GM12878 (cell line): Measurements from ENCODE around the gene GRIK2. TPM values are rescaled to one million over a fixed set of nuclear protein-coding genes. Genes with fewer than 3 reads are reported as not detected.

Source experiments
- ATAC-seq: fragments of 200-7000 bp; cut with Tn5 transposase; 3 replicates; pipeline ENCODE4 v1.9.1; 2020; ENCODE audit warnings: mild to moderate bottlenecking, moderate library complexity
- BruUV-seq: library from RNA; stranded (reverse); fragments of 400-500 nt; replicated peaks from 2 replicates; lab custom pipeline; 2021; lab: Mats Ljungman, UMichigan
- CTCF ChIA-PET: fragments of 300-600 bp; sonication (Branson Sonifier 250); formaldehyde crosslinking; extraction: SDS; loops from one replicate; lab custom pipeline; 2021; ENCODE audit warnings: inconsistent platforms; lab: Yijun Ruan, JAX
- POLR2A ChIA-PET: fragments of 350-600 bp; formaldehyde crosslinking; extraction: SDS; loops from one replicate; lab custom pipeline; 2021; ENCODE audit warnings: inconsistent platforms; lab: Charles Lee
- RAD21 ChIA-PET: fragments of 300-600 bp; sonication (Branson Sonifier 250); formaldehyde crosslinking; loops from one replicate; lab custom pipeline; 2023; ENCODE audit warnings: antibody characterized with exemption; ENCODE audit not compliant: unreplicated experiment; lab: Charles Lee
- SMC1A ChIA-PET: fragments of 300-600 bp; sonication (Branson Sonifier 250); formaldehyde crosslinking; loops from one replicate; lab custom pipeline; 2023; ENCODE audit not compliant: unreplicated experiment, uncharacterized antibody; lab: Charles Lee
- DNase-seq: peaks from one replicate; pipeline ENCODE4 v3.0.0-alpha.2; 2011; ENCODE audit warnings: low read depth, low spot score
- FAIRE-seq: peaks from 3 replicates; lab custom pipeline; 2011; peaks lifted over from hg19 to GRCh38; lab: Jason Lieb, UNC
- H2AFZ ChIP-seq: 2 replicates; pipeline ENCODE4 v1.6.0; 2011; ENCODE audit warnings: low read depth, low read length, control low read depth; ENCODE audit not compliant: control insufficient read depth
- H3K27ac ChIP-seq: 2 replicates; pipeline ENCODE4 v1.5.1; 2011; ENCODE audit warnings: control low read depth; ENCODE audit not compliant: control insufficient read depth, insufficient read depth
- H3K27me3 ChIP-seq, 2 experiments: replicated peaks in 1 of 2; 2 replicates each; pipeline versions ENCODE4 v1.6.0 to v1.6.1; 2011; ENCODE audit warnings: low read length in 1 of 2; ENCODE audit not compliant: control insufficient read depth in 2 of 2, insufficient read depth in 2 of 2
- H3K36me3 ChIP-seq, 2 experiments: 2 replicates each; pipeline ENCODE4 v1.5.1; 2011; ENCODE audit warnings: low read length in 1 of 2; ENCODE audit not compliant: control insufficient read depth in 2 of 2, insufficient read depth in 2 of 2
- H3K4me1 ChIP-seq: 2 replicates; pipeline ENCODE4 v1.6.1; 2011; ENCODE audit warnings: mild to moderate bottlenecking, low read length, moderate library complexity, mixed read lengths; ENCODE audit not compliant: control insufficient read depth, insufficient read depth
- H3K4me2 ChIP-seq: 2 replicates; pipeline ENCODE4 v1.6.0; 2011; ENCODE audit warnings: control low read depth; ENCODE audit not compliant: control insufficient read depth, insufficient read depth
- H3K4me3 ChIP-seq: fragments of 200-600 bp; sonication (generic); 2 replicates; pipeline ENCODE4 v1.5.1; 2016
- H3K79me2 ChIP-seq: 2 replicates; pipeline ENCODE4 v1.6.0; 2011; ENCODE audit warnings: low read length; ENCODE audit not compliant: control insufficient read depth, insufficient read depth
- H3K9ac ChIP-seq: 2 replicates; pipeline ENCODE4 v1.8.0; 2011; ENCODE audit warnings: low read length, control low read depth, mixed read lengths; ENCODE audit not compliant: control insufficient read depth, insufficient read depth
- H3K9me3 ChIP-seq: replicated peaks from 3 replicates; pipeline ENCODE4 v1.5.1; 2011; ENCODE audit warnings: mild to moderate bottlenecking, low read length; ENCODE audit not compliant: control insufficient read depth, insufficient read depth
- H4K20me1 ChIP-seq: 2 replicates; pipeline ENCODE4 v1.6.0; 2011; ENCODE audit not compliant: control insufficient read depth, insufficient read depth
- BCL11A ChIP-seq: IDR thresholded peaks from 2 replicates; pipeline ENCODE4 v1.6.1; 2011; ENCODE audit warnings: low read depth, low read length
- CHD2 ChIP-seq: IDR thresholded peaks from 2 replicates; pipeline ENCODE4 v1.6.1; 2011; ENCODE audit warnings: low read depth, low read length, improper control_type of control experiment, borderline replicate concordance
- ESRRA ChIP-seq: IDR thresholded peaks from 2 replicates; pipeline ENCODE4 v1.6.1; 2012; ENCODE audit warnings: mild to moderate bottlenecking, low read length, improper control_type of control experiment
- FOXM1 ChIP-seq: IDR thresholded peaks from 2 replicates; pipeline ENCODE4 v1.6.1; 2012; ENCODE audit warnings: low read depth, mild to moderate bottlenecking, inconsistent platforms, low read length, moderate library complexity
- JUND ChIP-seq: IDR thresholded peaks from 2 replicates; pipeline ENCODE4 v1.6.1; 2012; ENCODE audit warnings: low read depth, mild to moderate bottlenecking, low read length, improper control_type of control experiment, moderate library complexity
- KDM1A ChIP-seq: fragments of 200-600 bp; sonication (generic); IDR thresholded peaks from 2 replicates; pipeline ENCODE4 v1.6.1; 2016; ENCODE audit warnings: borderline replicate concordance
- KLF5 ChIP-seq: fragments of 450-650 bp; IDR thresholded peaks from 2 replicates; pipeline ENCODE4 v1.6.1; 2014; ENCODE audit warnings: mild to moderate bottlenecking; ENCODE audit not compliant: partially characterized antibody
- MXI1 ChIP-seq: fragments of 150-350 bp; IDR thresholded peaks from 2 replicates; pipeline ENCODE4 v1.6.1; 2011; ENCODE audit warnings: low read depth, mild to moderate bottlenecking, inconsistent platforms, low read length, improper control_type of control experiment
- NR2C2 ChIP-seq: IDR thresholded peaks from 2 replicates; pipeline ENCODE4 v1.6.1; 2011; ENCODE audit warnings: borderline replicate concordance, low read depth; ENCODE audit not compliant: control insufficient read depth, insufficient read length
- RCOR1 ChIP-seq: conservative IDR thresholded peaks from 2 replicates; pipeline ENCODE4 v1.6.1; 2012; ENCODE audit warnings: low read depth, low read length, improper control_type of control experiment
- SMARCA5 ChIP-seq: fragments of 450-650 bp; IDR thresholded peaks from 2 replicates; pipeline ENCODE4 v1.6.1; 2017; ENCODE audit warnings: mild to moderate bottlenecking
- STAT1 ChIP-seq: fragments of 450-650 bp; conservative IDR thresholded peaks from 2 replicates; pipeline ENCODE4 v1.6.1; 2014; ENCODE audit warnings: antibody characterized with exemption, mild to moderate bottlenecking
- TCF3 ChIP-seq: IDR thresholded peaks from 2 replicates; pipeline ENCODE4 v1.6.1; 2012; ENCODE audit warnings: low read depth, mild to moderate bottlenecking, low read length, borderline replicate concordance; ENCODE audit not compliant: insufficient read depth
- ZBTB40 ChIP-seq: fragments of 450-650 bp; IDR thresholded peaks from 2 replicates; pipeline ENCODE4 v1.6.1; 2016; ENCODE audit warnings: mild to moderate bottlenecking, moderate library complexity, borderline replicate concordance
- ZNF592 ChIP-seq: fragments of 450-650 bp; IDR thresholded peaks from 2 replicates; pipeline ENCODE4 v1.6.1; 2017; ENCODE audit warnings: mild to moderate bottlenecking, moderate library complexity
- WGBS: methylation state at CpG from one replicate; pipeline ENCODE4 v1.1.6; 2016; ENCODE audit warnings: low lambda C conversion rate; ENCODE audit not compliant: insufficient replicate concordance, insufficient coverage; ENCODE audit errors: missing lambda C conversion rate; 5-methylcytosine and 5-hydroxymethylcytosine counted together
- in situ Hi-C: fragments of 300-500 bp; cut with MboI; formaldehyde crosslinking; loops from 9 replicates; pipeline ENCODE4 v1.14.3; 2018; ENCODE audit warnings: mixed read lengths
- intact Hi-C: fragments of 100-400 bp; cut with micrococcal nuclease; formaldehyde crosslinking; loops from one replicate; pipeline ENCODE4 v1.14.2; 2022; ENCODE audit not compliant: unreplicated experiment
- polyA plus RNA-seq, 11 experiments: library from polyadenylated mRNA; depleted of rRNA in 4 of 11; unstranded in 6 of 11; stranded (reverse) in 5 of 11; fragments of >200 nt; fragmentation: Nextera tagmentation in 4 of 11; fragmentation: Illumina TruSeq in 1 of 11; extraction: Ambion mirVana in 4 of 11; extraction: Trizol in 1 of 11; gene quantifications; 1 replicate in 1 of 11; 2 replicates in 10 of 11; pipeline versions ENCODE4 v1.2.1 to v1.2.3, GENCODE V29; 2011 to 2016; ENCODE audit warnings: inconsistent platforms in 2 of 11, missing spikeins in 2 of 11, low read depth in 1 of 11
- total RNA-seq, 4 experiments: library from RNA; depleted of rRNA in 3 of 4; stranded (reverse); fragments of >200 nt in 3 of 4; fragmentation: Illumina TruSeq in 1 of 4; extraction: Trizol in 1 of 4; gene quantifications; 2 replicates each; pipeline versions ENCODE4 v1.2.1 to v1.2.3, GENCODE V29; 2013 to 2021
- TF ChIP-seq, protein P1 (sequence below), 3 experiments: IDR thresholded peaks in 2 of 3; conservative IDR thresholded peaks in 1 of 3; 2 replicates each; pipeline ENCODE4 v1.5.1; 2011; ENCODE audit warnings: low read depth in 3 of 3, low read length in 3 of 3, mild to moderate bottlenecking in 3 of 3, control low read depth in 2 of 3, moderate library complexity in 2 of 3, inconsistent platforms in 1 of 3, mixed read lengths in 1 of 3; ENCODE audit not compliant: control insufficient read depth in 2 of 3, insufficient read depth in 1 of 3; ENCODE audit errors: extremely low read depth in 1 of 3

The GRIK2 gene
- total and polyA plus RNA-seq, 10 of the 15 experiments (the other 5 are each of a cell fraction or from before 2014, with no cell fraction given), result not detected

GRCh38 chr6:101722471-101722870 is 329.0 kb downstream of the GRIK2 start:
- SMC1A ChIA-PET, result no interaction called here
- intact Hi-C loops, result no loop called here
- POLR2A ChIA-PET, result no interaction called here
- no peak for TF ChIP-seq TCF3
- no peak for TF ChIP-seq BCL11A
- no peak for TF ChIP-seq MXI1
- TF ChIP-seq ESRRA, result no peak
- TF ChIP-seq KDM1A, result no peak
- TF ChIP-seq, protein P1, sequence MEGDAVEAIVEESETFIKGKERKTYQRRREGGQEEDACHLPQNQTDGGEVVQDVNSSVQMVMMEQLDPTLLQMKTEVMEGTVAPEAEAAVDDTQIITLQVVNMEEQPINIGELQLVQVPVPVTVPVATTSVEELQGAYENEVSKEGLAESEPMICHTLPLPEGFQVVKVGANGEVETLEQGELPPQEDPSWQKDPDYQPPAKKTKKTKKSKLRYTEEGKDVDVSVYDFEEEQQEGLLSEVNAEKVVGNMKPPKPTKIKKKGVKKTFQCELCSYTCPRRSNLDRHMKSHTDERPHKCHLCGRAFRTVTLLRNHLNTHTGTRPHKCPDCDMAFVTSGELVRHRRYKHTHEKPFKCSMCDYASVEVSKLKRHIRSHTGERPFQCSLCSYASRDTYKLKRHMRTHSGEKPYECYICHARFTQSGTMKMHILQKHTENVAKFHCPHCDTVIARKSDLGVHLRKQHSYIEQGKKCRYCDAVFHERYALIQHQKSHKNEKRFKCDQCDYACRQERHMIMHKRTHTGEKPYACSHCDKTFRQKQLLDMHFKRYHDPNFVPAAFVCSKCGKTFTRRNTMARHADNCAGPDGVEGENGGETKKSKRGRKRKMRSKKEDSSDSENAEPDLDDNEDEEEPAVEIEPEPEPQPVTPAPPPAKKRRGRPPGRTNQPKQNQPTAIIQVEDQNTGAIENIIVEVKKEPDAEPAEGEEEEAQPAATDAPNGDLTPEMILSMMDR (IDR thresholded peaks at IDR 0.05 in 2 of 3, conservative IDR thresholded peaks at IDR 0.05 in 1 of 3; ENCODE audit: control insufficient read depth in 2 of 3, extremely low read depth in 1 of 3, insufficient read depth in 1 of 3, low read depth in 3 of 3, low read length in 3 of 3), result no peak
- no peak for TF ChIP-seq JUND
- TF ChIP-seq NR2C2, result no peak
- no peak for TF ChIP-seq FOXM1
- TF ChIP-seq ZBTB40, result no peak
- no peak for TF ChIP-seq RCOR1
- TF ChIP-seq STAT1, result no peak
- TF ChIP-seq KLF5, result no peak
- TF ChIP-seq CHD2, result no peak
- TF ChIP-seq ZNF592, result no peak
- TF ChIP-seq SMARCA5, result no peak

More at GRCh38 chr6:101722471-101722870, 329.0 kb downstream of the GRIK2 start:
- BruUV-seq, result no TSS peak
- RAD21 ChIA-PET, result no interaction called here
- no peak overlapping the region for H2AFZ ChIP-seq
- ATAC-seq (no peak), FAIRE-seq (no peak), DNase-seq (no peak)
- H3K79me2 ChIP-seq, result no peaks in the 10 kb centered on the region
- H3K27me3 ChIP-seq, result no peaks in the 10 kb centered on the region
- in situ Hi-C loops, result no loop called here
- no peaks in the 10 kb centered on the region for H4K20me1 ChIP-seq
- 100% methylated on average over 1 of the region's 1 CpG for WGBS
- H3K36me3 ChIP-seq, result no peaks in the 10 kb centered on the region
- no peak overlapping the region for H3K4me3 ChIP-seq
- H3K4me2 ChIP-seq, result no peak overlapping the region
- H3K27ac ChIP-seq, result no peak overlapping the region
- no peaks in the 10 kb centered on the region for H3K9me3 ChIP-seq
- CTCF ChIA-PET, result no interaction called here
- no peak overlapping the region for H3K9ac ChIP-seq
- no peaks in the 10 kb centered on the region for H3K4me1 ChIP-seq
